GM11168 (cell line): ENCODE results near the gene GTPBP3.

Experiments
- in situ Hi-C: fragments of 300-500 bp; cut with MboI; formaldehyde crosslinking; loops from one replicate; pipeline ENCODE4 v1.12.0; 2022; ENCODE audit warnings: low sequenced_read_pairs; ENCODE audit not compliant: unreplicated experiment

Gene GTPBP3

DNA sequence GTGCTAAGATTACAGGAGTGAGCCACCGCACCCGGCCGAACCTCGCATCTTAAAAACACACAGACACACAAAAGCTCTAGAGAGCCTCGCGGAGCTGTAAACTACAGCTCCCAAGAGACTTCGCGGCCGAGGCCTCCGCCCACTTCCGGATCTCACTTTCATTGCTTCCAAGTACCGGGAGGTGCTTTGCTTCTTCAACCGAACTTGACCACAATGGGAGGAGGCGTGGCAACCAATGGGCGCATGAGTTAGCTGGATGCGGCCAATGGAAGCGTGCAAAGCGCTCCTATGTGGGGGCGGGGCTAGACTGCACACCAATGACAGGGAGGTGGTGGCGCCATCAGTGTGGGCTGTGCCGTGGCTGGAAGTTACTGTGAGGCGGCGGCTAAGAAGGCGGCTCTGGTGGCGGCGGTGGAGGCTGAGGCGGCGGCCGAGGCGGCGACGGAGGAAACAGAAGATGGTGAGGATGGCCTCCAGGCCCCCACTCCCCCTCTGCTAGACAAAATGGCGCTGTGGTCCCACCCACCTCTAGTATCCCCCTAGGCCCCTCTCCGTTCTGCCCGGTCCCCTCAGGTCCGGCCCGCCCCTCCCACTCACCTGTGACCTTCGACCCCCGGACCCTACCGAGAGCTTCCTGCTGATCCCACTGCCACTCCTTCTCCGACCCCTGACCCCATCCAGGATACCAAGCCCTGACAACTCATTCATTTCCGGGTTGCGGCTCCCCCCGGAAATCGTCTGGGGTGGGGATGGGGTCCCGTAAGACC, 28.0 kb upstream of the GTPBP3 start, which contains the start of gene DDA1:
DDA1 (plus strand) TSS at position 366 of the 767 bp plus-strand sequence; CDS start at position 458, 92 bp downstream.
- in situ Hi-C loops, result no loop called here

DNA sequence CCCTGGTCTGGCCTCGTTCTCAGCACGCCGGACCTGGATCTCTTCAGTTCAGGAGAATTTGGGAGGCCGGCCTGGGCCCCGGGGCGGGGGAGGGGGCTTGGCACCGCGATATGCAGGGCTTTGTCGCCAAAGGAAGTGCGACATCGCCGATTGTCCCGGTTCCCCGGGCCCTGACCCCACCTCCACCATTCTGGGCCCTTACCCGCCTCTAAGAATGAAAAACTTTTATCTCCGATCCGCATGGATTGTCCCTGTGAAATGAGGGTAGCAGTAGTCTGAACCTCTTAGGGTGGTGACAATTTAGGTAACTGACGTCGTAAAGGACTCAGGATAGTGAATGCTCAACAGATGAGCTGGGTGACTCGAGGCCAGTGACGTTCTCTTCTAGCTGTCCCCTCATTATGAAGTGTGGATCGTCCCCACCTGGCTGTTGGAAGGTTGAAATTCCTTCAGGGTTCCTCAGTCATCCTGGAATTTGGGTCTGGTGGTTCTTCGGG, 27.3 kb upstream of the GTPBP3 start:
- in situ Hi-C loops, result no loop called here

DNA sequence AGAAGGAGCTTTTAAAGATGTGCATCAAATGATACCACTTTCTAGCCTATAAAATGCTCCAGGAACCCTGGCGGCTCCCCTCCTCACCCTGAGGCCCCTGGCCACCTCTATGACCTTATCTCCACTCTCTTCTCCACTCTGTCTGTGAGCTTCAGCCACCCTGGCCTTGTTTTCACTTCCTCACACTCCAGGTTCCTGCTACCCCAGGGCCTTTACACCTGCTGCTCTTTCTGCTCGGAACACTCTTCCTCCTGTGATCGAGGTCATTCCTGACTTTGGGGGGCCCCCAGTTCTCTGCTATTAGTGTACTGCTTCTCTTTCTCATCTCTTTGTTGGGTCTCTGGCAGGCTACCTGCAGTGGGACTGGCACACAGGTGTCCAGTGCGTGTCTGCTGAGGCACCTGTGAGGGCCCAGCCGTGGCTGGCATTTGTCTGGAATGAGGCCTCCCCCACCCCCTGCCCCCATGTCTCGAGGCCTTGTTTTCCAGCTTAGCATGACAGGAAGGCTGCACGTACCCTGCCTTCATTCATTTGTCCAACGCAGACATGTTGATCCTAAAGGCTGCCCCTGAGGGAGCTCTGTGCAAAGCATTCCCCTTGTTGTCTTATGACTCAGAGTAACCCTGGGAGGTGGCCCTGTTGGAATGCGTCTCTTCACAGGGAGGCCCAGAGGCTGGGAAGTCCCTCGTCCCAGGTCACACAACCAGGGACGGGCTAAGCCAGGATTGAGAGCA, 25.7 kb upstream of the GTPBP3 start:
- in situ Hi-C loops, result no loop called here

DNA sequence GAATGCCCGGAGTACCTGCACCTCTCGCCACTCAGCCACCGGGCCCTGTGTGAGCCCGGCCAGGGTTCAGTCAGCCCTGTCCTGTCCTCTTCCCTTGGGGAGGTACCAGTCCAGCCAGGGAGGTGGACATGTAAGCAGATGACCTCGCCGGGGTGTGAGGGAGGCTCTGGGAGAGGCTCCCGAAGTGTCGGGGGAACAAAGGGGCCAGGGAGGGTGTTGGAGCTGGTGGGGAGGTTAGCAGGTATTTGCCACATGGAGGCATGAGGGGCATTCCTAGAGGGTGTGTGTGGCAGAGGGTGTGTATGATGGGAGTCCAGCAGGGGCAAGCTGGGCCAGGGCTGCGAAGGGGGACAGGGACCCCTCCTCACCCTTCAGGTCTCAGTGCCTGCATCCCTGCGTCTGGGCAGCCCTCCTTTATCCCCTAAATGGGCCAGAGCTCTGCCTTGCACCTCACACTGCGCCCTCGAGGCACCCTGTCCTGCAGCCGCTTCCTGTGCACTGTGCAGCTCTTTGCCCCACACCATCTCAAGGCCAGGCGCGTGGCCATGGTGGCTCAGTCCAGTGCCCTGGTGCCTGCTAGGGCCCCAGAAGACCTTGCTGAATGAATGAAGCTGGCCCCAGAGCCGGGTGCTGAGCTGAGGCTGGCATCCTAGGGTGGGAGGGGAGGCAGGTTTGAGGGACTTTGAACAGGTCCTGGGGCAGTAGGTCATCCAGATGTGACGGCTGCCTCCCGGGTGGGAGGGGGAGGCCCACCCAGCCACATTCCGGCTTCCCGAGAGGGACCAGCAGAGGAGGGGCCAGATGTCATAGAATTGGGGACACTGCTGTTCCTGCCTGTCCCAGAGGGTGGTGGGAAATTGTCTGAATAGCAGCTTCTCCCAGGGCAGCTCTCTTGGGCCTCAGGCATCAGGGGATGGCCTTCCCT, 24.9 kb upstream of the GTPBP3 start:
- in situ Hi-C loops, result no loop called here

DNA sequence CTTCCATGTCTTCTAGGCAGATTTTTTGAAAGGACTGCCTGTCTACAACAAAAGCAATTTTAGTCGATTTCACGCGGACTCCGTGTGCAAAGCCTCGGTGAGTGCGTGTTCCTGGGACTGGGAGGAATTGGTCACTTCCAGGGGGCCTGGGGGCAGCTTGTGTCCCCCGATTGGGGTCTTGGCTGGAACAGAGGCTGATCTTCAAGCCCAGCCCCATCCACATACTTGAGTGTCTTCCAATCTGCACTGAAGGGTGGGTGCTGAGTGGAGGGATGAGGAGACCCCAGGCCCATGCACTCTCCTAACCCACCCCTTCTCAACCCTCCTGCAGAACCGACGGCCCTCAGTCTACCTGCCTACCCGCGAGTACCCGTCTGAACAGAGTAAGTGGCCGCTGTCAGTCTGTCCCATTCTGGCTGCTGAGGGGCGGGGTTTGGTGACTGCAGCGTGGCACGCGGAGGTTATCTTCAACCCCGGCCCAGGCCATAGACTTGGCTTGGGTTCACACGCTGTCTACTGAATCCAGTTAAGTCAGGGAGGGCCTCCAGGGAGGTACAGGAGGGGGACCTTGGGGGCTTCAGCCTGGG, 23.3 kb upstream of the GTPBP3 start:
- in situ Hi-C loops, result no loop called here

DNA sequence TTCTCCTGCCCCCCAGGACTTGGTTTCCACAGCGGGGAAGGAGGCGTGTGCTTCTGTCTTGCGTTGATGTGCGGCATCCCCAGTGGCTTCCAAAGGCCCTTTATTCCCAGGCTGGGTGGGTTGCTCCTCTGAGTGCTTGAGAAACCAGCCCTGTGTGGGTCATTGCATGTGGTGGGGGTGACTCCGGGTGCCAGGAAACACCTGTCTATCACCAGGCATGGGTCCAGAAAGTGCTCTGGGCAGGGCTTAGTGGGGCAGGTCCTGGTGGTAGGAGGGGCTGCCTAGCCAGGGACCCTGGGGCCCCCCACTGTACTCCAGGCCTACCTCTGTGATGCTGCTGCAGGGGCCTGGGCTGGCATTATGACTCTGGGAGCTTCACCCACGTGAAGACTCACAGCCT, 18.4 kb upstream of the GTPBP3 start:
- in situ Hi-C loops, result no loop called here

DNA sequence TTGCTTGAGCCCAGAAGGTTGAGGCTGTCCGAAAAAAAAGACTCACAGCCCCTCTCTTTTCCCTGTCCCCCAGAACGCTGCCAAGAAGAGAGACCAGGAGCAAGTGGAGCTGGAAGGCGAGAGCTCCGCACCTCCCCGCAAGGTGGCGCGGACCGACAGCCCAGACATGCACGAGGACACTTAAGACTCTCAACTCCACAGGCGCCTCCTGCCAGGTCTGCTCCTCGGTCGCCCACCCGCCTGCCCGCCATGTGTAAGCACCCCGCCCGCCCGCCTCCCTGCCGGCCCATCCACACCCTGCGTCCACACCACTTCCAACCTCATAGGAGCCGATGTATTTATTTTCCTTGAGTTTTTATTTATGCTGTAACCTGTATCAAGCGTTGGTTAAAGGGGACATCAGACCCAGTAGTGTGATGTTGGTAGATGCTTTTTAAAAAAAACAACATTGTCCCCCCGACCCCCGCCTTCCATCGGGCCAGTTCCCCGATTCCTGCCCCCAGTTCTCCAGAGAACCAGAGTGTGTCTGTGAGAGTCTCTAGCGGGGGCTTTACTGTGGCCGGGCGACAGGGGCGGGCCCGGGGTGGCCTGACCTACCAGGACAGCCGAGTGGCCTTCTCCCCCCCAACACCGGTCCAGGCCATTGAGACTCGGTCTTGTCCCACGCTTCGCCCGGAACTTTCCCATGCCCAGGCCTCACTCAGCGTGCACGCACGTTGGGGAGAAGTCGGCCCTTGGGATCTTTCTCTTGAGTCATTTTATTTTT, 17.7 kb upstream of the GTPBP3 start:
- in situ Hi-C loops, result no loop called here

DNA sequence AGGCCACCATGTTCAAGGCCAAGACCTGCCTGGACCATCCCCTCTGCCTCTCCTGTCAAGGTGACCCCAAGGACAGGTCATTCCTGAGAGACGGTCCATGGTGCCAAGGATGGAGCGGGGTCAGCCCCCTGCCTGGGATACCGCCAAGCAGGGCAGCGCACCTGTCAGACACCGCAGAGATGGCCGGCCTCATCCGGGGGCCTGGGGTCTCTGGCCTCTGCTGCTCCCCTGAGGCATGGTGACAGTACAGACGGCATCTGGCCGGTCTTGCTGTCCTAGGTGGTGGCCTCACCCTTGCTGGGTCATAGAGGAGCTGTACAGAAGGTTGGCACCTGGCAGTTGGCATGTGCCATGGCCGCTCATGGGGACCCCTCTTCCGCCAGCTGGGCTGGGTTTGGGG, 16.9 kb upstream of the GTPBP3 start:
- in situ Hi-C loops, result no loop called here

DNA sequence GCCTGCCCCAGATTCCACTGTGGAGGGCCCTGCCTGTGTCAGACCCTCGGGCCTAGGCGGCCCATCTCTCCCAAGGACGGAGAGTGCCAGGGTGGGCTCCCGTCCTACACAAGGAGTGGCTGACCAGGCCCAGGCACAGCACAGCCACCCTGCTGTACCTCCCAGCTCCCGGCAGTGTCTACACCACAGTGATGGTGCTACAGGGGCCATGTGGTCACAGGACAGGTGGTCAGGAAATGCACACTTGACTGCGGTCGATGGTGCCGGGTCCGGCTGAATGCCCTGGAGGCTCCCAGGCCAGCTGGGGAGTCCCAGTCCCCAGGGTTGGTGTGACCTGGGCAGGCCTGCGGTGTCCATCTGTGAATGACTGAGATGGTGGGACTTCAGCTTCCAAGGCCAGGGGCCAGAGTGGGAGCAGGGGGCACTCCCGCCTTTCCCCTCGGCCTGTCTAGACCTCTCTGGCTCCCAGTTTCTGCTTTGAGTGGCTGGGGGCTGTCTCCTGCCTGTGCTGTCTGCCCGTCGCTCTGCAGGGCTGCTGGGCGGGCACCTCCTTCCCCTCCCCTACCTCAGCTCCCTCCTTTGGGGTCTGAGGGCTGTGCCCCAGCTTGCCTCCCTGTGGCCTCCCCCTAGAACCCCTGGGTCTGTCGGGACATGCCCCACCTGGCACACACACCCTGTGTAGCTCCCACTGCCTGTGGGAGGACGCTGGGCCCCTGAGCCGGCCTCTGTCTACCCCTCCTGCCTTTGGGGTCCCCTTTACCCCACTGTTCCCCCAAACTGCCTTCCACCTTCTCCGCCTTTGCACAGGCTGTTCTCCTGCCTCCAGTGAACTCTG, 15.5 kb upstream of the GTPBP3 start:
- in situ Hi-C loops, result no loop called here

DNA sequence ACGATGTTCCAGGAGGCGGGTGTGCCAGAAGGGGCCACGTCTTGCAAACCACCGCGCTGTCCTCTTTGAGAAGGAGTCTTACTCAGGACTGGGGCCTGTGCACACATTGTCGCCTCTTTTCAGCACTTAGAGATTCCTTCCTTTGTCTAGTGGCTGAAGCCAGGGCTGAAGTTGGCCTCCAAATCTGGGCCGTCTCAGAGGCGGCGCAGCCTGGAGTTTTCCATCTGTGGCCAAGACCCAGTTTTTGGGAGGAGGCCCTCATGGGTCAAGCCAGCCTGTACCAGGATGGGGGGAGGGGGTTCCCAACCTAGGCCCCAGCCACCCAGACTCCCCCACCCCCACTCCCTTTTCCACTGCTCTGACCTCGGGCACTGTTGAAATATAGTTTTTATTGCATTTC, 14.5 kb upstream of the GTPBP3 start:
- in situ Hi-C loops, result no loop called here

DNA sequence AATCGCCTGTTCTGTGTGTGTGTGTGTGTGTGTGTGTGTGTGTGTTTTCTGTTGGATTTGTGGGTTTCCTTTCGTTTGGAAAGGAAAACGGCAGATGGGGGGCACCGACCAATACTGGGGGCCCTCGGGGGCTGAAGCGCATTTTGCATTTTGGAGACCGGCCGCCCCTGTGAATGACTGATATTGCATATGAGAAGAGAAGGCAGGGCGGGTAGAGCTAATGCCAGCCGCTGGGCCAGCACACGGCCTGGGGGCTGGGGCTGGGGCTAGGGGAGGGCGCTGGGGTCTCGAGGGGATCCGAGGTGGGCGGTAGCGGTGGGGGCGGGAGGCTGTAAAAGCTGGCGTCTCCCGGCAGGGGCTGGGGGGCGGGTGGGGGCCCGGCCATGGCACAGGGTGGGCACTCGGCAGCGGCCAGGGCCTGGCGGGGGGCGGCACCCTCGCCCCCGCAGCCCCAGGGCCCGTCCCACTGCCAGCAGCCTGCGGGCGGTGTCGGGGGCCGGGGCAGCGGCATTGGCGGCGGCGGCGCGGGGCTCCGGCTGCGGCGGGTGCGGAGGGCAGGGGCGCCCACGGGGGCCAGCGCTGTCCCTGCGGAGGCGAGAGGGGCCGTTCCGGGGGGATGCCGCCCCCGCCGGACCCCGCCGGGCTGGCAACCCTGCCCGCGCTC, 13.9 kb upstream of the GTPBP3 start:
- in situ Hi-C loops, result no loop called here

DNA sequence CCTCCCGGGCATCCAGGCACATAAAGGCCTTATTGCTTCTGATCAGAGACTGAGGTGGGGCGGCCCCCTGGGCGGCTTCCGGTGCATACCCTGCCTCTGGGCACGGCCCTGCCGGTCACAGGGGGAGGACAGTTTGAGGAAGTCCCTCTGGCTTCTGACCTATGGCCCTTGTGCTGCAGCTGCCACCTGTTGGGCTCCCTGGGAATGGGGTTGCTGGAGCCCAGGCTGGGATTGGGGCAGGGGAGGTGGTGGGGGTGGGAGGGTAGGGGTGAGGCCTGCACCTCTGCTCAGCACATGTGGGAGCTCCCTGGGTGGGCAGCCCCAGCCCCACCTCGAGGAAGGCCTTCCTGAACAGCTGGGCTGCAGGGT, 13.4 kb upstream of the GTPBP3 start:
- in situ Hi-C loops, result no loop called here

DNA sequence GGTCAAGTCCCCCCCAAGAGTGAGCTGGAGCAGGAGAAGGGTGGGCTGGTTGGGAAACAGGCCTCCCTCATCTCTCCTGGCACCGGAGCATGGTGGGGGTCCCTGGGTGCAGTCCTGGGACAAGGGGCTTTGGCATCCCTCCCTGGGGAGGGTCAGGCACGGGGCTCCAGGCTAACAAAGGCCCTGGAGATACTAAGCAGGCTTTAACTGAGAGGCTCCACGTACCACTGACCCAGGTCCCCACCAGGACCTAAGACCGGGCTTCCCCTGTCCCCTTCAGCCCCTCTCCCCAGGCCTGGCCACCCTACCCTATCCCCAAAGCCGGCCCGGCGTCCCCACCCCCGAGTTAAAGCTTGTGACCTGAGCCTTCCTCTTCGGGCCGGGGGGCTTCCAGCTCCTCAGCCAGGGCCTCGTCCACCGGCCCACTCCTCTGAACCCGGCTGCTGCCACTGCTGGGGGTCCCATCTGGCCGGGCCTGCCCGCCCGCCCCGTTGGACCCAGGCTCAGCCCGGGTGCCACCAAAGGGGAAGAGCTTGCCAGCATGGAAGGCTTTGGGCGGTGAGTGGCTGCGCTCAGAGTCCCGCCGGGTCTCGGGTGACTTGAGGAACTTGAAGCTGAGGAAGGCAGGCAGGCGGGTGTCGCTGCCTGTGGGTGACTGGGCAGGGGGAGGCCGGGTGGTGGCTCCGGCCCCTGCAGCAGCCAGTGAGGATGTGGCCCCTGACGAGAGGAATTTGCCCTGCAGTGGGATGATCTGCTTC, 12.8 kb upstream of the GTPBP3 start:
- in situ Hi-C loops, result no loop called here

DNA sequence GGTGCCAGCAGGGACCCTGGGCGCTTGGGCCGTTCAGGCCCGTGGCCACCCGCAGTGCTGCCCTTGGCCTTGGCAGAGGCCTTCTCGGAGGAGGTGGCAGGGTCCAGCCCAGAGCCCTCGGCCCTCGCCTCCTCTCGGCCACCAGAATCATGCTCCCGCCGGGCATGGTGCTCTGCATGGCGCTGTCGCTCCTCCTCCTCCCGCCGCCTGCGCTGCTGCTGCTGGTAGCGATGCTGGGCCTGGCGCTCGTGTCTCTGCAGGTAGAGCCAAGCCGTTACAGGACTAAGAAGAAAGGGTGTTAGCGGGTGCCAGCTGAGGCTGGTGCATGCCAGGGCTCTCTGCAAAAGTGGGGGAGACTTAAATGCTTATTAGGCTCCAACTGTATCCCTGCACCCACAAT, 12.2 kb upstream of the GTPBP3 start:
- in situ Hi-C loops, result no loop called here

DNA sequence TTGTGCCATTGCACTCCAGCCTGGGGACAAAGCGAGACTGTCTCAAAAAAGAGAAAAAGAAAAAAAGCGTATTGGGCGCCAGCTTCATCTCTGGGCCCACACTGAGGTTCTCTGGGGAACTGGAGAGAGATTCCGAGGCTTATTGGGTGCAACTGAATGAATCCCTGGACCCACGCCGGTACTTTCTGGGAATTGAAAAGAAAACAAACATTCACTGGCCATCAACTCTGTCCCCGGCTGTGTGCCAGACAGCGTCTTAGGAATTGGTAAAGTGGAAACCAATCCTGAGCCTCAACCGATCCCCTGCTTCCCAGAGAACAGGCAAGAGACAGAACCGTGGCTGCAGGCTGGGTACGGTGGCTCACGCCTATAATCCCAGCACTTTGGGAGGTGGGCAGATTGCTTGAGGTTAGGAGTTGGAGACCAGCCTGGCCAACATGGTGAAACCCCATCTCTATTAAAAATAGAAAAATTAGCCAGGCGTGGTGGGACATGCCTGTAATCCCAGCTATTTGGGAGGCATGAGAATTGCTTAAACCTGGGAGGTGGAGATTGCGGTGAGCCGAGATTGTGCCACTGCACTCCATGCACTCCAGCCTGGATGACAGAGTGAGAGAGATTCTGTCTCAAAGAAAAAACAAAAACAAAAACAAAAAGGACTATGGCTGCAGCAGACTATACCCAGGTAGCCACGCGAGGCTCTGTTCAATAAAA, 11.3 kb upstream of the GTPBP3 start:
- in situ Hi-C loops, result no loop called here

DNA sequence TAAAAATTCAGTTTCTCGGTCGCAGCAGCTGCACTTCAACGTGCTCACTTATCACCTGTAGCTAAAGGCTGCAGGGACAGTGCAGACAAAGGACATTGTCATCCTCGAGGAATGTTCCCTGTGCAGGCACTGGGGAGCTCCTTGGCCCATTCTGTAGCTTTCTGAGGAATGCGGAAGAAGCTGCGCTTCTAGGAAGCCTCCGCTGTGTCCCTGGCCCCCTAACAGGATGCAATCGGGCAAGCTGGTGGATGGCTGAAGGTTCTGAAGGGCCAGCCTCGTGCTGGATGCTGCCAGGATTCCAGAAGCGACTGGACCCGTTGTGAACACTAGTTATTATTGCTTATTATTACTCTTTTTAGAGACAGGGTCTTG, 10.8 kb upstream of the GTPBP3 start:
- in situ Hi-C loops, result no loop called here
